HL-60 (cell line): ENCODE results near the gene IDH3G.

Experiments
- POLR2AphosphoS5 ChIP-seq: IDR thresholded peaks from 2 replicates; pipeline ENCODE4 v1.6.1; 2012; ENCODE audit warnings: low read depth
- TF ChIP-seq, protein P1 (sequence below): IDR thresholded peaks from one replicate; pipeline ENCODE4 v1.5.1; 2011; ENCODE audit warnings: low read length, control low read depth, inconsistent platforms; ENCODE audit not compliant: insufficient read depth

DNA sequence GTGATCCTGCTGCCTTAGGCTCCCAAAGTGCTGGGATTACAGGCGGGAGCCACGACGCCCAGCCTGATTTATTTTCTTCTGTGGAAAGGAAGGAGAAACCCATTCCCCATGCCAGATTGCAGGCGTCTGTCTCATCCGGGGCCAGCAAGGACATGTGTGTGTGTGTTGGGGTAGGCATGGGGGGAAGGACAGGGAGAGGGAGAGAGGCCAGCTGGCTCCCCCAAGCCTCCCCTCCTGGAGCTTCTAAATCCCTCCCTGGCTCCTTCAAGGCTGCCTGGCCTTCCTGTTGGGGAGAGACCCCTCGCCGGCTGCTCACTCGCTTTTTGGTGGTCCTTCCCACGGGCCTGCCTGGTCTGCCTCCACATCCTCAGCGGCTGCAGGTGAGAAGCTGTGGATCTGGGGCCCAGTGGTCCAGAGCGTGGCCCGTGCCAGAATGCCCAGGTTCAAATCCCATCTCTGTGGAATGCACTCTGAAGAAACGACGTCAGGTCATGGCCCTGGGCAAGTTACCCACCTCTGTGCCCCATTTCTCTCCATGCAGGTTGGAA lies 31.5 kb downstream of the IDH3G start:
- TF ChIP-seq, protein P1, sequence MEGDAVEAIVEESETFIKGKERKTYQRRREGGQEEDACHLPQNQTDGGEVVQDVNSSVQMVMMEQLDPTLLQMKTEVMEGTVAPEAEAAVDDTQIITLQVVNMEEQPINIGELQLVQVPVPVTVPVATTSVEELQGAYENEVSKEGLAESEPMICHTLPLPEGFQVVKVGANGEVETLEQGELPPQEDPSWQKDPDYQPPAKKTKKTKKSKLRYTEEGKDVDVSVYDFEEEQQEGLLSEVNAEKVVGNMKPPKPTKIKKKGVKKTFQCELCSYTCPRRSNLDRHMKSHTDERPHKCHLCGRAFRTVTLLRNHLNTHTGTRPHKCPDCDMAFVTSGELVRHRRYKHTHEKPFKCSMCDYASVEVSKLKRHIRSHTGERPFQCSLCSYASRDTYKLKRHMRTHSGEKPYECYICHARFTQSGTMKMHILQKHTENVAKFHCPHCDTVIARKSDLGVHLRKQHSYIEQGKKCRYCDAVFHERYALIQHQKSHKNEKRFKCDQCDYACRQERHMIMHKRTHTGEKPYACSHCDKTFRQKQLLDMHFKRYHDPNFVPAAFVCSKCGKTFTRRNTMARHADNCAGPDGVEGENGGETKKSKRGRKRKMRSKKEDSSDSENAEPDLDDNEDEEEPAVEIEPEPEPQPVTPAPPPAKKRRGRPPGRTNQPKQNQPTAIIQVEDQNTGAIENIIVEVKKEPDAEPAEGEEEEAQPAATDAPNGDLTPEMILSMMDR, result no peak
- TF ChIP-seq POLR2AphosphoS5, result no peak
